SKM-1 treated with dmso at 0.1 percent for 144 hours (cell line): ENCODE results near the gene VPREB1.
"Not testable (repeated sequence)": the region's sequence is repeated elsewhere in the genome, so short reads cannot be mapped to it uniquely, and the experiment has no call there.

ENCODE experiments used
- DNase-seq: peaks from one replicate; lab custom pipeline; 2025; ENCODE audit not compliant: unreplicated experiment; lab: John Stamatoyannopoulos, UW

Gene VPREB1

GRCh38 chr22:22244316-22245250 is at the start of gene VPREB1:
Gene VPREB1, plus strand, starts transcription at chr22:22244786. Its CDS starts 28 bp downstream, at chr22:22244814.
- DNase-seq: no peak

- no peak for DNase-seq
Measured at GRCh38 chr22:22194931-22195264, 49.7 kb upstream of the VPREB1 start.

- DNase-seq: peak; percentile 69
Measured at GRCh38 chr22:22195265-22196017, 49.1 kb upstream of the VPREB1 start.

- DNase-seq: no peak
Measured at GRCh38 chr22:22196018-22196533, 48.5 kb upstream of the VPREB1 start.

GRCh38 chr22:22196833-22197477 is 47.6 kb upstream of the VPREB1 start:
- no peak for DNase-seq

- DNase-seq: no peak
Measured at GRCh38 chr22:22197993-22198402, 46.6 kb upstream of the VPREB1 start.

- no peak for DNase-seq
Measured at GRCh38 chr22:22198751-22199150, 45.8 kb upstream of the VPREB1 start.

GRCh38 chr22:22199634-22200033 is 45.0 kb upstream of the VPREB1 start:
- no peak for DNase-seq

GRCh38 chr22:22200569-22201184 is 43.9 kb upstream of the VPREB1 start:
- no peak for DNase-seq

GRCh38 chr22:22201185-22201929 is 43.2 kb upstream of the VPREB1 start:
- DNase-seq: peak; percentile 57

GRCh38 chr22:22201930-22202343 is 42.6 kb upstream of the VPREB1 start:
- no peak for DNase-seq

GRCh38 chr22:22203048-22203971 is 41.3 kb upstream of the VPREB1 start:
- DNase-seq: no peak

- peak; percentile 76 for DNase-seq
Measured at GRCh38 chr22:22207845-22208564, 36.6 kb upstream of the VPREB1 start.

GRCh38 chr22:22208652-22209051 is 35.9 kb upstream of the VPREB1 start:
- DNase-seq: no peak

GRCh38 chr22:22209080-22209640 is 35.4 kb upstream of the VPREB1 start:
- not testable (repeated sequence) for DNase-seq

- DNase-seq: no peak
Measured at GRCh38 chr22:22210375-22210774, 34.2 kb upstream of the VPREB1 start.

- no peak for DNase-seq
Measured at GRCh38 chr22:22210889-22211833, 33.4 kb upstream of the VPREB1 start.
